Cardiac atrium fibroblast (primary cell): ENCODE measurements around the gene CD99L2. TPM values are rescaled to one million over a fixed set of nuclear protein-coding genes. Genes with fewer than 3 reads are reported as not detected.

Experiments used
- total RNA-seq: library from RNA; depleted of rRNA; stranded (reverse); fragments of >200 nt; gene quantifications from 2 replicates; pipeline ENCODE4 v1.2.3, GENCODE V29; 2015

The CD99L2 gene, protein sequence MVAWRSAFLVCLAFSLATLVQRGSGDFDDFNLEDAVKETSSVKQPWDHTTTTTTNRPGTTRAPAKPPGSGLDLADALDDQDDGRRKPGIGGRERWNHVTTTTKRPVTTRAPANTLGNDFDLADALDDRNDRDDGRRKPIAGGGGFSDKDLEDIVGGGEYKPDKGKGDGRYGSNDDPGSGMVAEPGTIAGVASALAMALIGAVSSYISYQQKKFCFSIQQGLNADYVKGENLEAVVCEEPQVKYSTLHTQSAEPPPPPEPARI
- 65.0 and 70.2 TPM in 2 replicates for total RNA-seq

GRCh38 chrX:150898343-150899190 is at the start of gene CD99L2:
TSS of gene CD99L2 (minus strand) at chrX:150898668. CDS start at chrX:150898588, 80 bp downstream.

Other genes starting within 250 kb of the CD99L2 start
- gene MTMR1, start 205.3 kb downstream of the CD99L2 start, total RNA-seq = 5.0 and 6.9 TPM in 2 replicates
- 4.5 and 10.5 TPM in 2 replicates for gene HMGB3, start 84.7 kb upstream of the CD99L2 start, total RNA-seq